Measurements from ENCODE around the gene PHRF1. TPM values are rescaled to one million over a fixed set of nuclear protein-coding genes. Genes with fewer than 3 reads are reported as not detected.

The PHRF1 gene
- total RNA-seq, 1 experiment from 2014 or later: 45.5 TPM

DNA sequence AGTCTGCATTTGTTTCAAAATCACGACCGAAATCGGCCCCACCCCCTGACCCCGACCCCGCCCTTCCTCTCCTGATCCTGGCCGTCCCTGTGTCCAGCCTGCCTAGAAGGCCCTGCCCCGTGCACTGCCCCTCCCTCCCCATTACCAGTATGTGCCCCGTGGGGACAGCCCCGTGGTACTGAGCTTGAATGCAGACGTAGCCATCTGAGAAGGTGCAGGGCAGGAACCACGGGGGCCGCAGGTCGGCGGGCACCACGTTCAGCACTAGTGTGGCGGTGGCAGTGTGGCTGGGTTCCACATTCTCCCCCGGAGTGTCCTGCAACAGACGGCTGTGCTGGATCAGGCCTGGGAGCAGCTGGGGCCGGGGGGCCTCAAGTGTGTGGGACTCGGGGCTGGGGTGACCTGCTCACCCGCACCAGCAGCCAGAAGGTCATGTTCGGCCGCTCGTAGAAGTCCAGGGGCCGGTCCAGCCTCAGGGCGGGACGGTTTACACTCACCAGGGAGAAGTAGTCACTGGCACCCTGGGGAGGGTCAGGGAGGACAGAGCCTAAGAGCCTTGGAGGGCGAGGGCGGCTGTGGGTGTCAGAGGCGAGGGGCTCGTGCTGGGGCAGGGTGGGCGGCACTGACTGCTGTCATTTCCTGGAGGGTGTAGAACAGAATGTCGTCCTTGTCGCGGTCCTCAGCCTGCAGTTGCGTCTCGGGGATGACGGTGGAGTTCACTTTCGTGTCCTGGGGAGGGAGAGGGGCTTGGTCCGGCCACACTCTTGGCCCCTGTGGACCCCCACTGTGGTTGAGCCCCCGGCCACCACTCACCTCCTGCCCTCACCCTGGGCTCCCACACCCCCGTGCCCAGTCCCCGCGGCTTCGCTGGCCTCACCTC, 44.9 kb downstream of the PHRF1 start:
- Histone ChIP-seq H3K4me1 (ENCODE audit: control insufficient read depth in 1 of 2, insufficient read depth in 2 of 2, low read length in 2 of 2) (peaks cover 0 to 19% of the 10 kb centered on the region in 2 experiments; a peak in 3 of 4 replicates), H3K9ac (ENCODE audit: low read length) (no peak overlapping the region), H3K79me2 (ENCODE audit: insufficient read depth, low read length) (peaks cover 8% of the 10 kb centered on the region; the same call in 1 of the 2 replicates), H3K27ac (ENCODE audit: low read depth, low read length) (no peak overlapping the region), H3K27me3 (ENCODE audit: insufficient read depth, low read length) (no peaks in the 10 kb centered on the region), H3K9me2 (ENCODE audit: insufficient read depth) (no peaks in the 10 kb centered on the region), H2AFZ (ENCODE audit: low read depth, low read length, poor library complexity, severe bottlenecking) (no peak overlapping the region), H3K4me2 (ENCODE audit: low read length) (no peak overlapping the region), H3K9me3 (ENCODE audit: control insufficient read depth in 1 of 2, insufficient read depth in 1 of 2, low read depth in 1 of 2, low read length in 2 of 2) (no peaks in the 10 kb centered on the region), H4K20me1 (ENCODE audit: insufficient read depth) (no peaks in the 10 kb centered on the region), H3K4me3 (replicated peaks in 1 of 2; ENCODE audit: low read depth in 1 of 2, low read length in 2 of 2) (no peak overlapping the region), H3K36me3 (ENCODE audit: control insufficient read depth in 1 of 2, insufficient read depth in 2 of 2, low read length in 2 of 2) (peaks cover 3 to 4% of the 10 kb centered on the region in 2 experiments; a peak in 2 of 4 replicates)
- POLR2A ChIA-PET: no interaction called here
- DNase-seq (ENCODE audit: low read depth, low spot score): no peak
- intact Hi-C loops (cut with micrococcal nuclease): no loop called here
- TF ChIP-seq SP1 (IDR thresholded peaks at IDR 0.05; ENCODE audit: low read depth): no peak
- TF ChIP-seq EZH2phosphoT487 (IDR thresholded peaks at IDR 0.05; ENCODE audit: borderline replicate concordance): no peak
- TF ChIP-seq FOSL1 (IDR thresholded peaks at IDR 0.05; ENCODE audit: low read depth): no peak
- TF ChIP-seq EZH2 (IDR thresholded peaks at IDR 0.05): no peak
- TF ChIP-seq ELF1 (IDR thresholded peaks at IDR 0.05; ENCODE audit: borderline replicate concordance, low read depth): no peak
- TF ChIP-seq, protein P1, sequence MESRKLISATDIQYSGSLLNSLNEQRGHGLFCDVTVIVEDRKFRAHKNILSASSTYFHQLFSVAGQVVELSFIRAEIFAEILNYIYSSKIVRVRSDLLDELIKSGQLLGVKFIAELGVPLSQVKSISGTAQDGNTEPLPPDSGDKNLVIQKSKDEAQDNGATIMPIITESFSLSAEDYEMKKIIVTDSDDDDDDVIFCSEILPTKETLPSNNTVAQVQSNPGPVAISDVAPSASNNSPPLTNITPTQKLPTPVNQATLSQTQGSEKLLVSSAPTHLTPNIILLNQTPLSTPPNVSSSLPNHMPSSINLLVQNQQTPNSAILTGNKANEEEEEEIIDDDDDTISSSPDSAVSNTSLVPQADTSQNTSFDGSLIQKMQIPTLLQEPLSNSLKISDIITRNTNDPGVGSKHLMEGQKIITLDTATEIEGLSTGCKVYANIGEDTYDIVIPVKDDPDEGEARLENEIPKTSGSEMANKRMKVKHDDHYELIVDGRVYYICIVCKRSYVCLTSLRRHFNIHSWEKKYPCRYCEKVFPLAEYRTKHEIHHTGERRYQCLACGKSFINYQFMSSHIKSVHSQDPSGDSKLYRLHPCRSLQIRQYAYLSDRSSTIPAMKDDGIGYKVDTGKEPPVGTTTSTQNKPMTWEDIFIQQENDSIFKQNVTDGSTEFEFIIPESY (IDR thresholded peaks at IDR 0.05; ENCODE audit: extremely low read depth, insufficient replicate concordance, low read length): no peak
- TF ChIP-seq JUND (IDR thresholded peaks at IDR 0.05): no peak
- no peak for TF ChIP-seq ZNF274 (IDR thresholded peaks at IDR 0.05; ENCODE audit: low read depth, low read length)
- TF ChIP-seq, protein P2, sequence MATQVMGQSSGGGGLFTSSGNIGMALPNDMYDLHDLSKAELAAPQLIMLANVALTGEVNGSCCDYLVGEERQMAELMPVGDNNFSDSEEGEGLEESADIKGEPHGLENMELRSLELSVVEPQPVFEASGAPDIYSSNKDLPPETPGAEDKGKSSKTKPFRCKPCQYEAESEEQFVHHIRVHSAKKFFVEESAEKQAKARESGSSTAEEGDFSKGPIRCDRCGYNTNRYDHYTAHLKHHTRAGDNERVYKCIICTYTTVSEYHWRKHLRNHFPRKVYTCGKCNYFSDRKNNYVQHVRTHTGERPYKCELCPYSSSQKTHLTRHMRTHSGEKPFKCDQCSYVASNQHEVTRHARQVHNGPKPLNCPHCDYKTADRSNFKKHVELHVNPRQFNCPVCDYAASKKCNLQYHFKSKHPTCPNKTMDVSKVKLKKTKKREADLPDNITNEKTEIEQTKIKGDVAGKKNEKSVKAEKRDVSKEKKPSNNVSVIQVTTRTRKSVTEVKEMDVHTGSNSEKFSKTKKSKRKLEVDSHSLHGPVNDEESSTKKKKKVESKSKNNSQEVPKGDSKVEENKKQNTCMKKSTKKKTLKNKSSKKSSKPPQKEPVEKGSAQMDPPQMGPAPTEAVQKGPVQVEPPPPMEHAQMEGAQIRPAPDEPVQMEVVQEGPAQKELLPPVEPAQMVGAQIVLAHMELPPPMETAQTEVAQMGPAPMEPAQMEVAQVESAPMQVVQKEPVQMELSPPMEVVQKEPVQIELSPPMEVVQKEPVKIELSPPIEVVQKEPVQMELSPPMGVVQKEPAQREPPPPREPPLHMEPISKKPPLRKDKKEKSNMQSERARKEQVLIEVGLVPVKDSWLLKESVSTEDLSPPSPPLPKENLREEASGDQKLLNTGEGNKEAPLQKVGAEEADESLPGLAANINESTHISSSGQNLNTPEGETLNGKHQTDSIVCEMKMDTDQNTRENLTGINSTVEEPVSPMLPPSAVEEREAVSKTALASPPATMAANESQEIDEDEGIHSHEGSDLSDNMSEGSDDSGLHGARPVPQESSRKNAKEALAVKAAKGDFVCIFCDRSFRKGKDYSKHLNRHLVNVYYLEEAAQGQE (IDR thresholded peaks at IDR 0.05; ENCODE audit: low read depth): no peak
- TF ChIP-seq POLR2AphosphoS5 (IDR thresholded peaks at IDR 0.05; ENCODE audit: low read depth, low read length): no peak
- no peak for TF ChIP-seq SIN3A (IDR thresholded peaks at IDR 0.05; ENCODE audit: low read depth)
- no peak for TF ChIP-seq YY1 (IDR thresholded peaks at IDR 0.05; ENCODE audit: extremely low read depth, insufficient replicate concordance, low read depth, low read length)
- TF ChIP-seq, protein P3, sequence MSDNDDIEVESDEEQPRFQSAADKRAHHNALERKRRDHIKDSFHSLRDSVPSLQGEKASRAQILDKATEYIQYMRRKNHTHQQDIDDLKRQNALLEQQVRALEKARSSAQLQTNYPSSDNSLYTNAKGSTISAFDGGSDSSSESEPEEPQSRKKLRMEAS (IDR thresholded peaks at IDR 0.05): no peak
- no peak for TF ChIP-seq TCF7L2 (IDR thresholded peaks at IDR 0.05; ENCODE audit: borderline replicate concordance, extremely low read depth, insufficient read depth, insufficient read length)
- CTCF ChIA-PET: no interaction called here
- no peak for ATAC-seq
- no TSS peak for BruUV-seq (replicated peaks)
- RAD21 ChIA-PET (ENCODE audit: low non-redundant PET in 1 of 2, low total read pairs in 2 of 2, uncharacterized antibody in 2 of 2, unreplicated experiment in 2 of 2): no interaction called here

Measured in HCT116 (cell line).